ENCODE data around the gene RABGAP1L.

DNA sequence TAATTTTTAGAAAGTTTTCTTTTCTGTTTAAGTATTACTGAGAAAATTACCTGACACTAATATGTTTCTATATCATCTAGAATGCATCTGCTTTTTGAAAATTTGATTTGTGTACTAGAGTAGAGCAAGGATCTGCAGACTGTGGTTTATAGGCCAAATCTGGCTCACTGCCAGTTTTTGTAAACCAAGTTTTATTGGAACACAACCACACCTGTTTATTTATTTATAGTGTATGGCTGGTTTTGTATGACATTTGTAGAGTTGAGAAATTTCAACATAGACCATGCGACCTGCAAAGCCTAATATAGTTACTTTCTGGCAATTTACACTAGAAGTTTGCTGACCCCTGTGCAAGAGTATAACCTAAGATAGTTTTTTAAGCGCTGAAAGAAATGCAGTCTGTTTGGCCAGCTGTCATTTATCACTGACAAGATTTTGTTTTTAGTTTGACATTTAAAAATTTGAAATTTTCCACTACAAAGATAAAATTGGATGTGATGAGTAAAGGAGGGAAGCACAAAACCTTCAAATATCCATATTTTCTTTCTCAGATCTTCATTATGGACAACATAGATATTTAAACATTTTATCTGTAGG is 804.3 kb downstream of the RABGAP1L start:
- TF ChIP-seq CTCF (conservative IDR thresholded peaks at IDR 0.05; ENCODE audit: low read depth, low read length), result no peak
- TF ChIP-seq POLR2A (IDR thresholded peaks at IDR 0.05; ENCODE audit: low read depth, low read length), result no peak
- TF ChIP-seq USF2 (IDR thresholded peaks at IDR 0.05; ENCODE audit: low read depth, low read length), result no peak
- TF ChIP-seq RCOR1 (IDR thresholded peaks at IDR 0.05; ENCODE audit: insufficient replicate concordance, low read length), result no peak
- TF ChIP-seq RAD21 (IDR thresholded peaks at IDR 0.05; ENCODE audit: low read length), result no peak
- TF ChIP-seq SMC3 (IDR thresholded peaks at IDR 0.05; ENCODE audit: low read depth, low read length), result no peak
- no peak for TF ChIP-seq NFE2L2 (IDR thresholded peaks at IDR 0.05; ENCODE audit: low read depth, low read length)
- TF ChIP-seq RFX5 (IDR thresholded peaks at IDR 0.05; ENCODE audit: low read depth, low read length), result no peak
